Panc1 (cell line): Measurements from ENCODE around the gene GZMA.

ENCODE experiments used
- POLR2AphosphoS5 ChIP-seq: IDR thresholded peaks from 2 replicates; pipeline ENCODE4 v1.6.1; 2012; ENCODE audit warnings: mild to moderate bottlenecking, low read depth, low read length, moderate library complexity
- TF ChIP-seq, protein P1 (sequence below): fragments of 450-650 bp; IDR thresholded peaks from 2 replicates; pipeline ENCODE4 v1.5.1; 2017; ENCODE audit warnings: mild to moderate bottlenecking
- TF ChIP-seq, protein P2 (sequence below), 2 experiments: IDR thresholded peaks; 2 replicates each; pipeline ENCODE4 v1.6.1; 2011 to 2012; ENCODE audit warnings: low read depth in 2 of 2, control low read depth in 1 of 2, low read length in 1 of 2, mild to moderate bottlenecking in 1 of 2, moderate library complexity in 1 of 2; ENCODE audit not compliant: insufficient read depth in 1 of 2

GRCh38 chr5:55063899-55064298, 38.5 kb upstream of the GZMA start:
- TF ChIP-seq, protein P1, sequence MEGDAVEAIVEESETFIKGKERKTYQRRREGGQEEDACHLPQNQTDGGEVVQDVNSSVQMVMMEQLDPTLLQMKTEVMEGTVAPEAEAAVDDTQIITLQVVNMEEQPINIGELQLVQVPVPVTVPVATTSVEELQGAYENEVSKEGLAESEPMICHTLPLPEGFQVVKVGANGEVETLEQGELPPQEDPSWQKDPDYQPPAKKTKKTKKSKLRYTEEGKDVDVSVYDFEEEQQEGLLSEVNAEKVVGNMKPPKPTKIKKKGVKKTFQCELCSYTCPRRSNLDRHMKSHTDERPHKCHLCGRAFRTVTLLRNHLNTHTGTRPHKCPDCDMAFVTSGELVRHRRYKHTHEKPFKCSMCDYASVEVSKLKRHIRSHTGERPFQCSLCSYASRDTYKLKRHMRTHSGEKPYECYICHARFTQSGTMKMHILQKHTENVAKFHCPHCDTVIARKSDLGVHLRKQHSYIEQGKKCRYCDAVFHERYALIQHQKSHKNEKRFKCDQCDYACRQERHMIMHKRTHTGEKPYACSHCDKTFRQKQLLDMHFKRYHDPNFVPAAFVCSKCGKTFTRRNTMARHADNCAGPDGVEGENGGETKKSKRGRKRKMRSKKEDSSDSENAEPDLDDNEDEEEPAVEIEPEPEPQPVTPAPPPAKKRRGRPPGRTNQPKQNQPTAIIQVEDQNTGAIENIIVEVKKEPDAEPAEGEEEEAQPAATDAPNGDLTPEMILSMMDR, result no peak
- TF ChIP-seq, protein P2, sequence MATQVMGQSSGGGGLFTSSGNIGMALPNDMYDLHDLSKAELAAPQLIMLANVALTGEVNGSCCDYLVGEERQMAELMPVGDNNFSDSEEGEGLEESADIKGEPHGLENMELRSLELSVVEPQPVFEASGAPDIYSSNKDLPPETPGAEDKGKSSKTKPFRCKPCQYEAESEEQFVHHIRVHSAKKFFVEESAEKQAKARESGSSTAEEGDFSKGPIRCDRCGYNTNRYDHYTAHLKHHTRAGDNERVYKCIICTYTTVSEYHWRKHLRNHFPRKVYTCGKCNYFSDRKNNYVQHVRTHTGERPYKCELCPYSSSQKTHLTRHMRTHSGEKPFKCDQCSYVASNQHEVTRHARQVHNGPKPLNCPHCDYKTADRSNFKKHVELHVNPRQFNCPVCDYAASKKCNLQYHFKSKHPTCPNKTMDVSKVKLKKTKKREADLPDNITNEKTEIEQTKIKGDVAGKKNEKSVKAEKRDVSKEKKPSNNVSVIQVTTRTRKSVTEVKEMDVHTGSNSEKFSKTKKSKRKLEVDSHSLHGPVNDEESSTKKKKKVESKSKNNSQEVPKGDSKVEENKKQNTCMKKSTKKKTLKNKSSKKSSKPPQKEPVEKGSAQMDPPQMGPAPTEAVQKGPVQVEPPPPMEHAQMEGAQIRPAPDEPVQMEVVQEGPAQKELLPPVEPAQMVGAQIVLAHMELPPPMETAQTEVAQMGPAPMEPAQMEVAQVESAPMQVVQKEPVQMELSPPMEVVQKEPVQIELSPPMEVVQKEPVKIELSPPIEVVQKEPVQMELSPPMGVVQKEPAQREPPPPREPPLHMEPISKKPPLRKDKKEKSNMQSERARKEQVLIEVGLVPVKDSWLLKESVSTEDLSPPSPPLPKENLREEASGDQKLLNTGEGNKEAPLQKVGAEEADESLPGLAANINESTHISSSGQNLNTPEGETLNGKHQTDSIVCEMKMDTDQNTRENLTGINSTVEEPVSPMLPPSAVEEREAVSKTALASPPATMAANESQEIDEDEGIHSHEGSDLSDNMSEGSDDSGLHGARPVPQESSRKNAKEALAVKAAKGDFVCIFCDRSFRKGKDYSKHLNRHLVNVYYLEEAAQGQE (IDR thresholded peaks at IDR 0.05; ENCODE audit: insufficient read depth in 1 of 2, low read depth in 2 of 2, low read length in 1 of 2), result no peak
- TF ChIP-seq POLR2AphosphoS5, result no peak
